Globus pallidus (tissue), 1 donor: Measurements from ENCODE around the gene PRSS36.
A peak's percentile ranks its signal among the peaks of the same experiment; 100 is the strongest.
"Not testable (repeated sequence)": the region's sequence is repeated elsewhere in the genome, so short reads cannot be mapped to it uniquely, and the experiment has no call there.

Experiments
- DNase-seq: peaks from one replicate; pipeline ENCODE4 v3.0.0-alpha.2; 2015; ENCODE audit warnings: low spot score

PRSS36 gene

DNA sequence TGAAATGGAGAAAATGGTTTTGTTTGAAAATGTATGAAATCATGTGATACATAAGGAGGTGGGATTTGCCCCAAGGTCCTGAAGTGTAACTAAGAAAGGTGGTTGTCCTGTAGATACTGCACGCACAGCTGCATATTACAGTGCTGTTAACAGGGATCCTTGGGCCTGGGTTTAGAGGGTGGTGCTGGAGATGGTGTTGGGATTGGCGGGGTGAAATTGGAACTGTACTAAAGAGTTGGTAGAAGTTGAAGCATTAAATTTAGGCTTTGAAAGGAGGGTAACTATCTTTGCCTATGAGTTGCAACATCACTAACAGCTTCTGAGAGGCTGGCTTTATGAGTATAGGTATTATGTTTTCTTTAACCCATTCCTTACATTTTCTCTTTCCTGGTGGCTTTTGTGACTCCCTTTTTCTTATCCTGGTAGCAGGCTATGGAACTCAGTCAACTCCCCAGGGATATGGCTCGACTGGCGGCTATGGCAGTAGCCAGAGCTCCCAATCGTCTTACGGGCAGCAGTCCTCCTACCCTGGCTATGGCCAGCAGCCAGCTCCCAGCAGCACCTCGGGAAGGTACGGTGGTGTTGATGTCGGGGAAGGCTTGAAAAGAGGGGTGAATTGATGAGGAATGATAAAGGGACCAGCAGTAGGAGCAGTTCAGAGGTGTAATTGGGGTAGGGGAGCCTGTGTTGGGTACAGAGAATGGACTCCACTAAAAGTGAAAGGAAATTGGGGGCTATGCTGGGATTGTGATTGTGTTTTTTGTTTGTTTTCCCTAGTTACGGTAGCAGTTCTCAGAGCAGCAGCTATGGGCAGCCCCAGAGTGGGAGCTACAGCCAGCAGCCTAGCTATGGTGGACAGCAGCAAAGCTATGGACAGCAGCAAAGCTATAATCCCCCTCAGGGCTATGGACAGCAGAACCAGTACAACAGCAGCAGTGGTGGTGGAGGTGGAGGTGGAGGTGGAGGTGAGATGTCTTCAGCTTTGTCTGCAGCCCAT, 33.9 kb upstream of the PRSS36 start:
- no peak for DNase-seq

DNA sequence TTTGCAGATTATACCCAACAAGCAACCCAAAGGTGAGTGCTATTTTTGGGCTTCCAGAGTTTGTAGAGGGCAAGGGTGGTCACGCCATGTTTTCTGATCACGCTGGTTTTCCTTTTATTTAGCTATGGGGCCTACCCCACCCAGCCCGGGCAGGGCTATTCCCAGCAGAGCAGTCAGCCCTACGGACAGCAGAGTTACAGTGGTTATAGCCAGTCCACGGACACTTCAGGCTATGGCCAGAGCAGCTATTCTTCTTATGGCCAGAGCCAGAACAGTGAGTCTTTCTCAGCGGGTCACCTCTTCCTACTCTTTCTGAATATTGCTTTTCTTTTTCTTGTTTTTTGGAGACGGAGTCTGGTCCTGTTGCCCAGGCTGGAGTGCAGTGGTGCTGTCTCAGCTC, 32.5 kb upstream of the PRSS36 start:
- no peak for DNase-seq

DNA sequence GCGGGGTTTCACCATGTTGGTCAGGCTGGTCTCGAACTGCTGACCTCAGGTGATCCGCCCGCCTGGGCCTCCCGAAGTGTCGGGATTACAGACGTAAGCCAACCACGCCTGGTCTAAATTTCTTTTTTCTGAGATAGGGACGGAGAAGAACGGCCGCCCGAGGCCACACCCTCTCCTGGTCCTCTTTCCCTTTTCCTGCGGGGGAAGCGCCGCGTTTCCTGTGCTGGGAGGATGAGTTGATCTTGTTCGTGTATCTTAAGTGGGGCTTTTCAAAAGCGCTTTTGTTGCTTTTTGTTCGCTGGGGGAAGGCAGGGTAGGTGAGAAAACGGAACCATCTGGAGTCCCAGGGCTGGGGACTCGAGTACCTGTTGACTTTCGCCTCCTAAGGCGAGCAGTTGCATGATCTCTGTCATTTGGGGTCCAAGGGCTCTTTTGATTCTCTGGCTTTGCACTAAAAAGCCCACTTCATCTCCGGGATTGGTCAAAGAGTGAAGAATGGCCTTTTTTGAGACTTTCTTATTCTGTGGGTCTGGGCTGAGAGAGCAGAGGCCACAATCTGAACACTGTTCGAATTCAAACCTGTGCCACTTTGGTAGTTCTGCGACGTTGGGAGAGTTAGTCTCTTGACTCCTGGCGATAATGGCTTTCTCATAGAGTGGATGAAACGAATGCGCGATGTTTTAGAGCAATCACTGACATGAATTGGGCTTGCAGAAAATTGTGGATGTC, 31.4 kb upstream of the PRSS36 start:
- DNase-seq = no peak

DNA sequence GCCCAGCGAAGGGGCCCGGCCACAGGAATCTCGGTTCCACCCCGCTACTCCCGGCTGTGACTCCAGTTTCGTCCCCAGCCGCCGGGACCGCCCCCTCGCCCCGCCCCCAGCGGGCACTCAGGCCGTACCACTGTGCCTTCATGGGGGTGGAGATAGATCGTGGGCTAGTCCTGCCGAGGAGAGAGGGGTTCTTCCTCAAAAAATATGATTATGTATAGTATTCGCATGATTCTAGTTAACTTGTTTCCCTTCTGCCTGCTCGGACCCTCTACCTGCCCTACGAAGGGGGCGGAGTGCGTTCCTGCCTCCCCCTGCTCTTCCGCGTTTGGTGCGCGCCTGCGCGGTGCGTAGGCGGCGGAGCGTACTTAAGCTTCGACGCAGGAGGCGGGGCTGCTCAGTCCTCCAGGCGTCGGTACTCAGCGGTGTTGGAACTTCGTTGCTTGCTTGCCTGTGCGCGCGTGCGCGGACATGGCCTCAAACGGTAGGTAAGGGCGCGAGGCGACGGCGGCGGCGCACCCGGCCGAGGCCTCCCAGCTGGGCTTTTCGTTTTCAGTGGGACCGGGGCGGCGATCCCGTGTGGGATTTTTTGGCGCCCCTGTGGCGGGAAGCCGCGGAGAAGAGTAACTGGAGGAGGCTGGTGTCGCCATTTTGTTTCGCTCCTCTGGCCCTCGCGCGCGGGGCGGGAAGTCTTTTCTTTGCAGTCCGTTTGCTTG, 30.0 kb upstream of the PRSS36 start, which contains the start of gene FUS:
Gene FUS, plus strand, starts transcription at position 393 of the 713 bp plus-strand sequence. Its CDS starts 76 bp downstream, at position 469.
- DNase-seq = peak; percentile 94

DNA sequence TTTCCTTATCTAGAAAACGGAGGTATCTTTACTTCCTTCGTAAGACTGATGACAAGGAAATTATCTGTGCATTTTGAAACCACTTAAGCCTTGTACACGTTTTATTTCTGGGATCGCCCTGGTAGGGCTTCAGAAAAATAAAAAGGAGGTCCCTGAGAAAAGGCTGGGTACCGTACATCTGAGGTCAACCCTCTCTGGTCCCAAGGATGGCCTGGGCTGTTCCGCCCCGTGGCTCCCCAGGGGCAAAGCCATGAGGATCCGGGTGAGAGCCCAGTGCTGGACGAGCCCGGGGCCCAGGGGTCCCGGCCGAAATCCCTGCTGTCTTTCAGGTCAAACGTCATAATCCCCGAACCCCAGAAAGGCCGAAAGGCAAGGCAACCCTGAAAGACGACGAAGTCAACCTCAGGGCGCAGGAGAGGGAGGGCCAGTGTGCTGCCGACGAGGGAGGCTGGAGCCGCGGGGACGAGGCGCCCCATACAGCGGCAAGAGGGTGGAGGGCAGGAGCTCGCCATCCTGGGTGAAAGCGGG, 29.4 kb upstream of the PRSS36 start:
- DNase-seq = no peak

DNA sequence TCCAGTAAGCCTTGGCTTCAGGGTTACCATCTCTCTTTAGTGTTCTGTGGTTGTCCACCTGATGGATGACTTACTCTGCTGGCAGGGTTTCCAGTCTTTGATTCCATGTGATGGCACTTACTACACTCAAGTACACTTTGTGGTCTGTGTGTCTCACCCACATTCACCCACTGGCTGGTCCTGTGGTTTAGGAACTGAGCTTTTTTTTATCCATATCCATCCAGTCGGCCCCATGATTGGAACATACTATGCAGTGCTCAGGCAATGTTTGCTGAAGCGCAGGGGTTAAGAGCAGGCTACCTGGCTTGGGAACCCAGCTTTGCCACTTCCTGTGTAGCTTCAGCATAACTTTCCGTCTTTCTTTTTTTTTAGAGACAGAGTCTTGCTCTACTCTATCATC, 27.3 kb upstream of the PRSS36 start:
- DNase-seq = no peak

DNA sequence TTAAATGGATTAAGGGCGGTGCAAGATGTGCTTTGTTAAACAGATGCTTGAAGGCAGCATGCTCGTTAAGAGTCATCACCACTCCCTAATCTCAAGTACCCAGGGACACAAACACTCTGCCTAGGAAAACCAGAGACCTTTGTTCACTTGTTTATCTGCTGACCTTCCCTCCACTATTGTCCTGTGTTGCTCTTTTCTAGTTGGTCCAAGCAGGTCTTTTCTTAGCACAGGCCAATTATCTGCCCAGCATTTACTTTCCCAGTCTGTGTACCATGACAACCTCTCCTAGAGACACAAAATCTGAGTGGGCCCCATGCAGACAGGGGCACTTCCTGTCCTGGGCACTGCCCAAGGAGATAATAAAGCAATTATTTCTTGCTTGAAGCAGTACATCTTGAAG, 20.2 kb upstream of the PRSS36 start:
- not testable (repeated sequence) for DNase-seq

DNA sequence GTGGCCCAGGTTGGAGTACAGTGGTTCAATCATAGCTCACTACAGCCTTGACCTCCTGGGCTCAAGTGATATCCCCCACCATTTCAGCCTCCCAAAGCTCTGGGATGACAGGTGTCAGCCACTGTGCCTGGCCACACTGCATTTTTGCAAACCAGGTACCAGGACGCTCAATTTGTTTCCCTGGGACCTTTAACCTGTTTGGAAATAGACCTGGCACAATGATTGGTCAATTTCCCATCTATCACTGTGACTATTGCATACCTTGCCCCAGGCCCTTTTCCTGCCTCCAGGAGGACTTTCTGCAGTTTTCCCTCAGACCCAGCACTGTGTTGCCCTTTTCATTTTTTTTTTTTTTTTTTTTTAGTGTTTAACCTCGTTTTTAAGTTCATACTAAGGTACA, 19.0 kb upstream of the PRSS36 start:
- DNase-seq = no peak

DNA sequence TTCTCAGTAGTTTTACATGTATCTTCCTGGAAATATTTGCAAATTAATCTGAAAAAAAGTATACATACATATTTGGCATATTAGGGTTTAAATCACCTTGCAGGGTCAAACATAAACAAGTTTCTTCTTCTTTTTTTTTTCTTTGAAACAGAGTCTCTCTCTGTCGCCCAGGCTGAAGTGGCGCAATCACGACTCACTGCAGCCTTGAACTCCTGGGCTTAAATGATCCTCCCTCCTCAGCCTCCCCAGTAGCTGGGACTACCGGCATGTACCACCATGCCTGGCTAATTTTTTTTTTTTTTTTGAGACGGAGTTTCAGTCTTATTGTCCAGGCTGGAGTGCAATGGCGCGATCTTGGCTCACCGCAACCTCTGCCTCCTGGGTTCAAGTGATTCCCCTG, 17.4 kb upstream of the PRSS36 start:
- DNase-seq = no peak

DNA sequence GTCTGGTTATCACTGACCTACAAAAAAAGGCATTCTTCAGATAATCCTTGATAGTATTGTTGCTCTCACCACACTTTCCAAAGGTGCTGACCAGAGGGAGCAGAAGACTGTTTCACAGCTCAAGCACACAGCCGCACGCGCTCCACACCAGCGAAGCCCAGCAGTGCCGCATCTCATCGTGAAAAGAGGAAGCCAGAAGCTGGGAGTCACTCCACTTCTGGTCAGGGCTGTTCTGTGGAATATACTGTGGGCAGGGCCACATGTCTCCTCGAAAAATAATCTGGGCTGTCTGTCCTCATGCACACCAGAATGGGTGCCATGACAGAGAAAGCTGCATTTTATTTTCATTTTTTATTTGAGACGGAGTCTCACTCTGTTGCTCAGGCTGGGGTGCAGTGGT, 7.3 kb upstream of the PRSS36 start:
- DNase-seq = no peak

DNA sequence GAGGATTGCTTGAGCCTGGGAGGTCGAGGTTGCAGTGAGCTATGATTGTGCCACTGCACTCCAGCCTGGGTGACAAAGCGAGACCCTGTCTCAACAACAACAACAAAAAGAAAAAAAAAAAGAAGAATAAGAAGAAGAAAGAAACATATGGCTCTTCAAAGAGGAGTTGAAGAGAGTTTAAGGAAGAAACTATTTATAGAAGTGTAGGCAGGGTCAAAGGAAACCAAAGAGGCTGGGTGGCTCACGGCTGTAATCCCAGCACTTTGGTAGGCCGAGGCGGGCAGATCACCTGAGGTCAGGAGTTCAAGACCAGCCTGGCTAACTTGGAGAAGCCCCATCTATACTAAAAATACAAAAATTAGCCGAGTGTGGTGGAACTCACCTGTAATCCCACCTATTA, 1.1 kb upstream of the PRSS36 start:
- DNase-seq = not testable (repeated sequence)

DNA sequence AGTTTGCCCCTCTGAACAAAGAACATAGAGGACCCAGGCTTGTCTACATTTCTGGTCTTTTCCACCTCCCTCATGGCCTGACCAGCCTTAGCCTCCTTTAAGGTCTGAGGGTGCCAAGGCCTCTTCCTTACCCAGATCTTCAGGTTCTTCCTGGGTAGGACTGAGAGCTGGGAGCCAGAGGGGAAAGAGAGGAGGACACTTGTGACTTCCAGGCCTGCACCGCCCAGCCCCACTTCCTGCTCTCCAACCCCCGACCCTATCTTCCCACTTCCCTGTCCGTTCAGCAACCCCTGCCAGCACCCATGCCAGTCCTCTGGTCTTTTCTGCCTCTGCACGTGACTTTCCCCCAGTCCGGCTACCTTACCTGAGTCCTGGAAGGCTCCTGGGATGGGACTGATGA, 534 bp downstream of the PRSS36 start:
- no peak for DNase-seq

DNA sequence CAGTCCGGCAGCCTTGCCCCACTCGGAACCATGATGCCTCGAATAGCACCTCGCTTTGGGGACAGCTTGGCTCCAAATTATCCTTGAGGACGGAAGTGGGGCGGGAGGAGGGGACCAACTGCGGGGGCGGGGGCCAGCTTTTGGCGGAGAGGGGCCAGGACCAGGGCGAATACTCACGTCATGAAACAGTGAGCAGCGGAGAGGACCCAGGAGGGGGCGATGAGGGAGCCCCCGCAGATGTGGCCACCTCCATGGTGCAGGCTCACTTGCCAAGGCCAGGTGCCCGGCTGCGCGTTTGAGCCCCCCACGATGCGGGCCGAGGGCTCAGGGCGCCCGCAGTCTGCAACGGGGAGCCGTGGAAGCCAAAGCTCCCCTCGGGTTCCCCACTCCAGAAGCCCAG, 970 bp downstream of the PRSS36 start:
- DNase-seq = no peak

DNA sequence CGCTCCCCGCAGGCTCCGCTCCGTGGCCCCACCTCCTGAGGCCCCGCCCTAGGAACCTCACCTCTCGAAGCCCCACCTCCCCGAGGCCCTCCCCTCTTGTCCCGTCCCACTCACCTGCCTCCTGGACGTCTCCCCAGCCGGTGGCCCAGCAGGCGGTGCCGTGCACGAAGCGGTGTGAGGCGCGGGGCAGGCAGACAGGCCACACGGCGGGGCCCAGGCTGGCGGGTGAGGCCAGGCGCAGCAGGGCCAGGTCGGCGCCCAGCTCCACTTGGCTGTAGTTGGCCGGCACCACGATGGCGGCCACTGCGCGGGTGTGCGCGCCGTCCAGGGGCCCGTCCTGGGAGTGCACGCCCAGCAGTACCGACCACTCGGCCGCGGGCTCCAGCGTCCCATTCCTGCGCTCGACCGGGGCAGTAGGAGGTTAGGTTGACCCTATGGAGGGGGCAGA, 1.6 kb downstream of the PRSS36 start:
- no peak for DNase-seq

DNA sequence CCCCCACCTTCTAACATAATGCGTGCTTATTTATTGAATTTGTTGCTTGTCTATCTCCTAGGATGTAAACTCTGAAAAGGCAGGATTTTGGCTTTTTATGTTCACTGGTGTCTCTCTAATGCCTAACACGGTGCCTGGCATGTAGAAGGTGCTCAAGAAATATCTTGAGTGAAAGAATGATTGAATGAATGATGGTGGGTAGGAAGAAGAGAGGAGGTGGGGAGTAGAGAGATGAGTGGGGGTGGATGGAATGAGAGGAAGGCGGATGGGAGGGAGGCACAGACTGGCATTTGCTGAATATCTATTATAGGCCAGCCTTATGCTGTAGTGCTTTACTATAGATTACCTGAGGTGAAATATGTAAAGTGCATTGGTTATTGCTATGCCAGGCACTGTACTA, 2.3 kb downstream of the PRSS36 start:
- DNase-seq = no peak

DNA sequence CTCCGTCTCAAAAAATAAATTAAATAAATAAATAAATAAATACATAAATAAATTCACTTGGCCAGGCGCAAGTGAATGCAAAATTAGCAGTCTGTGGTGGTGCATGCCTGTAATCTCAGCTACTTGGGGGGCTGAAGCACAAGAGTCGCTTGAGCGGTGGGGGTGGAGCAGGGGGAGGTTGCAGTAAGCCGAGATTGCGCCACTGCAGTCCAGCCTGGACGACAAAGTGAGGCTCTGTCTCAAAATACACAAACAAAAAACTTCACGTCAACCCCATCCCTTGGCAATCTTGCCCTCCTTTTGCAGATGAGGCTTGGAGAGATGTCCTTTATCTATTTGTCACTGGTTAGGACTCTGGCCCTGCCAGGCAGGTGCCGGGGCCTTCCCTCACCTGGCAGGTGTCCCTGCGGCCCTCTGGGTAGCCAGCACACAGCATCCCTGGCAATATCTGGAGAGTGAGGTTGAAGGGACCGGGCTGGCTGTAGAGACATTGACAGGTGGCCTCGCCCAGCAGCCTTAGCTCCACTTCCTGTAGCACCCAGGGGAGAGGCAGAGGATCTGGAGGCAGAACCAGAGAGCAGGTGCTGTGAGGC, 4.4 kb downstream of the PRSS36 start:
- no peak for DNase-seq

DNA sequence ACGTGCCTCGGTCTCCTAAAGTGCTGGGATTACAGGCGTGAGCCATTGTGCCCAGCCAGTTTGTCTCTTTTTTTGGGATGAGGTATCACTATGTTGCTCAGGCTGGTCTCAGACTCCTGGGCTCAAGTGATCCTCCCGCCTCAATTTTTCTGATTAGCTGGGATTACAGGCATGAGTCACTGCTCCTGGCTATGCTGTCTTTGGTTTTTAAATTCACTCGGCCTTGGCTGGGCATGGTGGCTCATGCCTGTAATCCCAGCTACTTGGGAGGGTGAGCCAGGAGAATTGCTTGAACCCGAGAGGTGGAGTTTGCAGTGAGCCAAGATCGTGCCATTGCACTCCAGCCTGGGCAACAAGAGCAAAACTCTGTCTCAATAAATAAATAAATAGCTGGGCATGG, 5.4 kb downstream of the PRSS36 start:
- not testable (repeated sequence) for DNase-seq

DNA sequence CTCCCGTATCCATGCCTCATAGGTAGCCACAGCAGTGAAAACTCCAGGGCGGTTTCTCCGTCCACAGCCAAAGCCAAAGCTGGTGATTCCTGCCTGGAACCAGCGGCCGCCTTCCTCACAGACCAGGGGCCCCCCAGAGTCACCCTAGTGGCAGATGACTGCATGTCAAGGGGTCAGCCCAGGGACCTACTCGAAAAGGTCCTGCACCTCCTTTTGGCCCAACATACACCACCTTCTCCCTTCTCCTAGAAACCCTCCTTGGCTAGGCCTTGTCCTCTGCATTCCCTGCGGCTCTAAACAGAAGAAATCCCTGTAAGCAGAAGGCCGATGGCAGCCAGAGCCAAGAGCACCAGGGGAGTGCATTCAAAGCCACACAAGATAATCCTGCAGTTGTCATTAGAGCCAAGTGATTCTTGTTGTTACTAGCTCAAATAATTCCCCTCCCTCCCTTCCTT, 6.1 kb downstream of the PRSS36 start:
- DNase-seq = no peak

DNA sequence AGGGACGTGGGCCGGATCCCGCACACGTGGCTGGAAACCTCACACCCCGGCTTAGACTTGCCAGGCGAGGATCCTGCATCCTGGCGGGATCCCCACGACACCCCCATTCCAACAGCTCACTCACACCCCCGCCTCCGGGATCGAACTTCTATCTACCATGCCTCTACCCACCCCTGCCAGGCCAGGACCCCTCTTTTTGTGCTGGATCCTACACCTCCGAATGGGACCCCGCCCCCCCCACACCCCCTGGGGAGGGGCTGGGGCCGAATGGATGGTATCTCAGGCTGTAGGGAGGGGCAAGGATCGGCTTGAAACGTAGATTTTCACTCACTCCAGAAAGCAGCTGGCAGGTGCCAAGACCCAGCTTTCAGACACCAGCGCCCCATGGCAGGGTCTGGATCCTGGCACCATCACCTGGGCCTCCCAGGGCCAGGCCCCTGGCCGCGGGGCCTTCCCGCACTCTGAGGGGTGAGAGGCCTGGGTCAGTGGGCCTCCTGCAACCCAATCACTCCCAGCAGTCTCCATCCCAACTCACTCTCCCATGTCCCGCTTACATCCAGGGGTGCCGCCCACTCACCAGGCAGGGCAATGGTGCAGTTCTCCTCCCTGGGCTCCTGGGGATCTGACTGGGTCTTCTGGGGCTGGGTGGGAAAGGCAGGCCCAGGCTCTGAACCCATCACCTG, 6.7 kb downstream of the PRSS36 start:
- DNase-seq = no peak

DNA sequence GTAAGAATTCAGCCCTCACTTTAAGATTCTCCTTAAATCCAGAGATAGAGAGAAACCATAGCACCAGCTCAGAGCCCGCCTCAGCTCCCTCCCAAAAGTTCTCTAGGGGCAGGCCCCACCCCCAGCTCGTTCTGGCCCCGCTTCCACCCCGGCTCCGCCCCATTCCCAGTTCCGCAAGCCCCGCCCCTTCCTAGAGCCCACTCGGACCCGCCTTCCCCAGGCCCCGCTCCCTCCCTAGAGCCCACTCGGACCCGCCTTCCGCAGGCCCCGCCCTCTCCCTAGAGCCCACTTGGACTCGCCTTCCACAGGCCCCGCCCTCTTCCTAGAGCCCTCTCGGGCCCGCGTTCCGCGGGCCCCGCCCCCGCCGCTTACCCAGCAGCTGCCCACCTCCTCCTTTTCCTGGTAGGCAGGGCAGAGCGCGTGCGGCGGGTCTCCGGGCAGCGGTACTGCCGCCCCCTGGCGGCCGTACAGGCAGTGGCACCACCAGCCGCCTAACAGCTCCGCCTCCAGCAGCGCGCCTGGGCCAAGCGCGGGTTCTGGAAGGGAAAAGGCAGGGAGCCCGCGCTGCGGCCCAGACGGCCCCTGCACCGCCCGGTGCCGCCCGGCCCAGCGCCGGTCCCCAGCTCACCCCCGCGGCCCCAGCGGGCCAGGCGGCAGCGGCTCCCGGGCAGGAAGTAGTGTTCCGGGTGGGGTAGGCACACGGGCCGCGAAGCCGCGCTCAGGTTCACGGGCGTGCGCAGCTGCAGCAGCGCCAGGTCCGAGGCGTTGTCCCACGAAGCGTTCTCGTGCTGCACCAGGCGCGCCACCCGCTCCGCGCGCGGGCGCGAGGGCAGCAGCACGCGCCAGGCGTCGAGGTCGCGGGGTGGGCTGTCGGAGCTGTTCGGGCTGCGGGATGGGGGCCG, 7.5 kb downstream of the PRSS36 start:
- DNase-seq = peak; percentile 97
